GM18909 (cell line): Measurements from ENCODE around the gene ZNF561.
"Not testable (repeated sequence)": the region's sequence is repeated elsewhere in the genome, so short reads cannot be mapped to it uniquely, and the experiment has no call there.

Experiments used
- ATAC-seq: cut with Tn5 transposase; IDR thresholded peaks from one replicate; pipeline ENCODE4 v1.9.1; 2021; ENCODE audit warnings: mild to moderate bottlenecking; ENCODE audit not compliant: unreplicated experiment, poor library complexity

The ZNF561 gene

GRCh38 chr19:9582081-9582725 lies 38.8 kb downstream of the ZNF561 start:
- not testable (repeated sequence) for ATAC-seq

GRCh38 chr19:9580728-9581127 lies 40.3 kb downstream of the ZNF561 start:
- ATAC-seq: no peak

GRCh38 chr19:9570255-9570654 lies 50.8 kb downstream of the ZNF561 start:
- ATAC-seq: no peak

GRCh38 chr19:9566729-9567128 lies 54.3 kb downstream of the ZNF561 start:
- no peak for ATAC-seq

DNA sequence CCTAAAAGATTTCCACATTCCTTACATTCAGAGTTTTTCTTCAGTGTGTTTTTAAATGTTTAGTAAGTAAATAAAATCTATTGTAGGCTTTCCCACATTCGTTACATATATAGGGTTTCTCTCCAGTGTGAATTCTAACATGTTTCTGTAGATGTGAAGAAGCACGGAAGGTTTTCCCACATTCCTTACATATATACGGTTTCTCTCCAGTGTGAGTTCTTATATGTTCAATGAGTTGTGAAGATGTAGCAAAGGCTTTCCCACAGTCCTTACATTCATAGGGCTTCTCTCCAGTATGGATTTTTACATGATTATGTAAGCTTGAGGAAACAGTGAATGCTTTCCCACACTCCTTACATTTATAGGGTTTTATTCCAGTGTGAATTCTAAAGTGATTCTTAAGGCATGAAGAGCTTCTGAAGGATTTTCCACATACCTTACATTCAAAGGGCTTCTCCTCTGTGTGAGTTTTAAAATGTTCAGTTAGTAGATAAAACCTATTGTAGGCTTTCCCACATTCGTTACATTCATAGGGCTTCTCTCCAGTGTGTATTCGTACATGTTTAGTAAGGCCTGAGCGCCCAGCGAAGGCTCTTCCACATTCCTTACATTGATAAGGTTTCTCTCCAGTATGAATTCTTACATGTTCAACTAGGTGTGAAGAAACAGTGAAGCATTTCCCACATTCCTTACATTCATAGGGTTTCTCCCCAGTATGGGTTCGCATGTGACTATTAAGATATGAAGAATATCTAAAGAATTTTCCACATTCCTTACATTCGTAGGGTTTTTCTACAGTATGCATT lies 54.9 kb downstream of the ZNF561 start:
- ATAC-seq: no peak
